GM12878 (cell line): Measurements from ENCODE around the gene SEC63. TPM values are rescaled to one million over a fixed set of nuclear protein-coding genes. Genes with fewer than 3 reads are reported as not detected.

Experiments used
- ATAC-seq: fragments of 200-7000 bp; cut with Tn5 transposase; 3 replicates; pipeline ENCODE4 v1.9.1; 2020; ENCODE audit warnings: mild to moderate bottlenecking, moderate library complexity
- BruUV-seq: library from RNA; stranded (reverse); fragments of 400-500 nt; replicated peaks from 2 replicates; lab custom pipeline; 2021; lab: Mats Ljungman, UMichigan
- CTCF ChIA-PET: fragments of 300-600 bp; sonication (Branson Sonifier 250); formaldehyde crosslinking; extraction: SDS; loops from one replicate; lab custom pipeline; 2021; ENCODE audit warnings: inconsistent platforms; lab: Yijun Ruan, JAX
- POLR2A ChIA-PET: fragments of 350-600 bp; formaldehyde crosslinking; extraction: SDS; loops from one replicate; lab custom pipeline; 2021; ENCODE audit warnings: inconsistent platforms; lab: Charles Lee
- RAD21 ChIA-PET: fragments of 300-600 bp; sonication (Branson Sonifier 250); formaldehyde crosslinking; loops from one replicate; lab custom pipeline; 2023; ENCODE audit warnings: antibody characterized with exemption; ENCODE audit not compliant: unreplicated experiment; lab: Charles Lee
- SMC1A ChIA-PET: fragments of 300-600 bp; sonication (Branson Sonifier 250); formaldehyde crosslinking; loops from one replicate; lab custom pipeline; 2023; ENCODE audit not compliant: unreplicated experiment, uncharacterized antibody; lab: Charles Lee
- DNase-seq: peaks from one replicate; pipeline ENCODE4 v3.0.0-alpha.2; 2011; ENCODE audit warnings: low read depth, low spot score
- FAIRE-seq: peaks from 3 replicates; lab custom pipeline; 2011; peaks lifted over from hg19 to GRCh38; lab: Jason Lieb, UNC
- H2AFZ ChIP-seq: 2 replicates; pipeline ENCODE4 v1.6.0; 2011; ENCODE audit warnings: low read depth, low read length, control low read depth; ENCODE audit not compliant: control insufficient read depth
- H3K27ac ChIP-seq: 2 replicates; pipeline ENCODE4 v1.5.1; 2011; ENCODE audit warnings: control low read depth; ENCODE audit not compliant: control insufficient read depth, insufficient read depth
- H3K27me3 ChIP-seq, 2 experiments: replicated peaks in 1 of 2; 2 replicates each; pipeline versions ENCODE4 v1.6.0 to v1.6.1; 2011; ENCODE audit warnings: low read length in 1 of 2; ENCODE audit not compliant: control insufficient read depth in 2 of 2, insufficient read depth in 2 of 2
- H3K36me3 ChIP-seq, 2 experiments: 2 replicates each; pipeline ENCODE4 v1.5.1; 2011; ENCODE audit warnings: low read length in 1 of 2; ENCODE audit not compliant: control insufficient read depth in 2 of 2, insufficient read depth in 2 of 2
- H3K4me1 ChIP-seq: 2 replicates; pipeline ENCODE4 v1.6.1; 2011; ENCODE audit warnings: mild to moderate bottlenecking, low read length, moderate library complexity, mixed read lengths; ENCODE audit not compliant: control insufficient read depth, insufficient read depth
- H3K4me2 ChIP-seq: 2 replicates; pipeline ENCODE4 v1.6.0; 2011; ENCODE audit warnings: control low read depth; ENCODE audit not compliant: control insufficient read depth, insufficient read depth
- H3K4me3 ChIP-seq: fragments of 200-600 bp; sonication (generic); 2 replicates; pipeline ENCODE4 v1.5.1; 2016
- H3K79me2 ChIP-seq: 2 replicates; pipeline ENCODE4 v1.6.0; 2011; ENCODE audit warnings: low read length; ENCODE audit not compliant: control insufficient read depth, insufficient read depth
- H3K9ac ChIP-seq: 2 replicates; pipeline ENCODE4 v1.8.0; 2011; ENCODE audit warnings: low read length, control low read depth, mixed read lengths; ENCODE audit not compliant: control insufficient read depth, insufficient read depth
- H3K9me3 ChIP-seq: replicated peaks from 3 replicates; pipeline ENCODE4 v1.5.1; 2011; ENCODE audit warnings: mild to moderate bottlenecking, low read length; ENCODE audit not compliant: control insufficient read depth, insufficient read depth
- H4K20me1 ChIP-seq: 2 replicates; pipeline ENCODE4 v1.6.0; 2011; ENCODE audit not compliant: control insufficient read depth, insufficient read depth
- ESRRA ChIP-seq: IDR thresholded peaks from 2 replicates; pipeline ENCODE4 v1.6.1; 2012; ENCODE audit warnings: mild to moderate bottlenecking, low read length, improper control_type of control experiment
- IKZF1 ChIP-seq: fragments of 450-650 bp; conservative IDR thresholded peaks from 2 replicates; pipeline ENCODE4 v1.6.1; 2017; ENCODE audit warnings: antibody characterized with exemption, mild to moderate bottlenecking
- KAT2A ChIP-seq: conservative IDR thresholded peaks from 2 replicates; pipeline ENCODE4 v1.6.1; 2011; ENCODE audit warnings: low read depth, low read length; ENCODE audit not compliant: control insufficient read depth
- NFXL1 ChIP-seq: fragments of 450-650 bp; IDR thresholded peaks from 2 replicates; pipeline ENCODE4 v1.6.1; 2017; ENCODE audit warnings: antibody characterized with exemption, mild to moderate bottlenecking, borderline replicate concordance
- NFYB ChIP-seq: IDR thresholded peaks from 2 replicates; pipeline ENCODE4 v1.6.1; 2011; ENCODE audit warnings: low read depth, mild to moderate bottlenecking, low read length, improper control_type of control experiment, moderate library complexity; ENCODE audit not compliant: insufficient read depth
- in situ Hi-C: fragments of 300-500 bp; cut with MboI; formaldehyde crosslinking; loops from 9 replicates; pipeline ENCODE4 v1.14.3; 2018; ENCODE audit warnings: mixed read lengths
- intact Hi-C: fragments of 100-400 bp; cut with micrococcal nuclease; formaldehyde crosslinking; loops from one replicate; pipeline ENCODE4 v1.14.2; 2022; ENCODE audit not compliant: unreplicated experiment
- polyA plus RNA-seq, 11 experiments: library from polyadenylated mRNA; depleted of rRNA in 4 of 11; unstranded in 6 of 11; stranded (reverse) in 5 of 11; fragments of >200 nt; fragmentation: Nextera tagmentation in 4 of 11; fragmentation: Illumina TruSeq in 1 of 11; extraction: Ambion mirVana in 4 of 11; extraction: Trizol in 1 of 11; gene quantifications; 1 replicate in 1 of 11; 2 replicates in 10 of 11; pipeline versions ENCODE4 v1.2.1 to v1.2.3, GENCODE V29; 2011 to 2016; ENCODE audit warnings: inconsistent platforms in 2 of 11, missing spikeins in 2 of 11, low read depth in 1 of 11
- total RNA-seq, 4 experiments: library from RNA; depleted of rRNA in 3 of 4; stranded (reverse); fragments of >200 nt in 3 of 4; fragmentation: Illumina TruSeq in 1 of 4; extraction: Trizol in 1 of 4; gene quantifications; 2 replicates each; pipeline versions ENCODE4 v1.2.1 to v1.2.3, GENCODE V29; 2013 to 2021
- TF ChIP-seq, protein P1 (sequence below): fragments of 450-650 bp; IDR thresholded peaks from 2 replicates; pipeline ENCODE4 v1.6.1; 2016; ENCODE audit warnings: mild to moderate bottlenecking, moderate library complexity, borderline replicate concordance
- TF ChIP-seq, protein P2 (sequence below): fragments of 450-650 bp; IDR thresholded peaks from 2 replicates; pipeline ENCODE4 v1.6.1; 2017; ENCODE audit warnings: mild to moderate bottlenecking
- TF ChIP-seq, protein P3 (sequence below): fragments of 150-350 bp; IDR thresholded peaks from 2 replicates; pipeline ENCODE4 v1.6.1; 2016; ENCODE audit warnings: low read depth, low read length

Gene SEC63
- total and polyA plus RNA-seq, 10 of the 15 experiments (the other 5 are each of a cell fraction or from before 2014, with no cell fraction given), result 10.1 to 87.0 (median 34.3) TPM

DNA sequence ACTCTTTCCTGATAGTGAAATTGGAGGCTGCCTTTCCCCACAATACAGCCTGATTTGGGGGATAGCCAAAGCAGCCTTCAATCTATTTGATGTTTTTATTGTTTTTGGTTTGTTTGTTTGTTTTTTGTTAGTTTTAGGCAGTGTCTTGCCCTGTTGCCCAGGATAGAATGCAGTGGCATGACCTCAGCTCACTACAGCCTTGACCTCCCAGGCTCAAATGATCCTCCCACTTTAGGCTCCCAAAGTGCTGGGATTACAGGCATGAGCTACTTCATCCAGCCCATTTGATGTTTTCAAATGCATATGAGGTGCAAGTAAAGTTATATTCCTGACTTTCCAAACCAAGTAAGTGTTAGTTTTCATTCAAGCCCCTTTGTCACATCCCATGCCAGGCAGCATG is 41.3 kb upstream of the SEC63 start:
- in situ Hi-C loops (no loop called here), intact Hi-C loops (no loop called here)
- ATAC-seq, result no peak
- CTCF ChIA-PET, result no interaction called here
- RAD21 ChIA-PET, result no interaction called here
- H2AFZ ChIP-seq, result no peak overlapping the region
- H3K4me2 ChIP-seq, result no peak overlapping the region
- H3K9me3 ChIP-seq, result no peaks in the 10 kb centered on the region
- TF ChIP-seq, protein P1, sequence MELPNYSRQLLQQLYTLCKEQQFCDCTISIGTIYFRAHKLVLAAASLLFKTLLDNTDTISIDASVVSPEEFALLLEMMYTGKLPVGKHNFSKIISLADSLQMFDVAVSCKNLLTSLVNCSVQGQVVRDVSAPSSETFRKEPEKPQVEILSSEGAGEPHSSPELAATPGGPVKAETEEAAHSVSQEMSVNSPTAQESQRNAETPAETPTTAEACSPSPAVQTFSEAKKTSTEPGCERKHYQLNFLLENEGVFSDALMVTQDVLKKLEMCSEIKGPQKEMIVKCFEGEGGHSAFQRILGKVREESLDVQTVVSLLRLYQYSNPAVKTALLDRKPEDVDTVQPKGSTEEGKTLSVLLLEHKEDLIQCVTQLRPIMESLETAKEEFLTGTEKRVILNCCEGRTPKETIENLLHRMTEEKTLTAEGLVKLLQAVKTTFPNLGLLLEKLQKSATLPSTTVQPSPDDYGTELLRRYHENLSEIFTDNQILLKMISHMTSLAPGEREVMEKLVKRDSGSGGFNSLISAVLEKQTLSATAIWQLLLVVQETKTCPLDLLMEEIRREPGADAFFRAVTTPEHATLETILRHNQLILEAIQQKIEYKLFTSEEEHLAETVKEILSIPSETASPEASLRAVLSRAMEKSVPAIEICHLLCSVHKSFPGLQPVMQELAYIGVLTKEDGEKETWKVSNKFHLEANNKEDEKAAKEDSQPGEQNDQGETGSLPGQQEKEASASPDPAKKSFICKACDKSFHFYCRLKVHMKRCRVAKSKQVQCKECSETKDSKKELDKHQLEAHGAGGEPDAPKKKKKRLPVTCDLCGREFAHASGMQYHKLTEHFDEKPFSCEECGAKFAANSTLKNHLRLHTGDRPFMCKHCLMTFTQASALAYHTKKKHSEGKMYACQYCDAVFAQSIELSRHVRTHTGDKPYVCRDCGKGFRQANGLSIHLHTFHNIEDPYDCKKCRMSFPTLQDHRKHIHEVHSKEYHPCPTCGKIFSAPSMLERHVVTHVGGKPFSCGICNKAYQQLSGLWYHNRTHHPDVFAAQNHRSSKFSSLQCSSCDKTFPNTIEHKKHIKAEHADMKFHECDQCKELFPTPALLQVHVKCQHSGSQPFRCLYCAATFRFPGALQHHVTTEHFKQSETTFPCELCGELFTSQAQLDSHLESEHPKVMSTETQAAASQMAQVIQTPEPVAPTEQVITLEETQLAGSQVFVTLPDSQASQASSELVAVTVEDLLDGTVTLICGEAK, result no peak
- TF ChIP-seq KAT2A, result no peak
- TF ChIP-seq NFXL1, result no peak
- TF ChIP-seq ESRRA, result no peak
- no peak for TF ChIP-seq IKZF1
- TF ChIP-seq, protein P2, sequence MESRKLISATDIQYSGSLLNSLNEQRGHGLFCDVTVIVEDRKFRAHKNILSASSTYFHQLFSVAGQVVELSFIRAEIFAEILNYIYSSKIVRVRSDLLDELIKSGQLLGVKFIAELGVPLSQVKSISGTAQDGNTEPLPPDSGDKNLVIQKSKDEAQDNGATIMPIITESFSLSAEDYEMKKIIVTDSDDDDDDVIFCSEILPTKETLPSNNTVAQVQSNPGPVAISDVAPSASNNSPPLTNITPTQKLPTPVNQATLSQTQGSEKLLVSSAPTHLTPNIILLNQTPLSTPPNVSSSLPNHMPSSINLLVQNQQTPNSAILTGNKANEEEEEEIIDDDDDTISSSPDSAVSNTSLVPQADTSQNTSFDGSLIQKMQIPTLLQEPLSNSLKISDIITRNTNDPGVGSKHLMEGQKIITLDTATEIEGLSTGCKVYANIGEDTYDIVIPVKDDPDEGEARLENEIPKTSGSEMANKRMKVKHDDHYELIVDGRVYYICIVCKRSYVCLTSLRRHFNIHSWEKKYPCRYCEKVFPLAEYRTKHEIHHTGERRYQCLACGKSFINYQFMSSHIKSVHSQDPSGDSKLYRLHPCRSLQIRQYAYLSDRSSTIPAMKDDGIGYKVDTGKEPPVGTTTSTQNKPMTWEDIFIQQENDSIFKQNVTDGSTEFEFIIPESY, result no peak
- TF ChIP-seq NFYB, result no peak
- TF ChIP-seq, protein P3, sequence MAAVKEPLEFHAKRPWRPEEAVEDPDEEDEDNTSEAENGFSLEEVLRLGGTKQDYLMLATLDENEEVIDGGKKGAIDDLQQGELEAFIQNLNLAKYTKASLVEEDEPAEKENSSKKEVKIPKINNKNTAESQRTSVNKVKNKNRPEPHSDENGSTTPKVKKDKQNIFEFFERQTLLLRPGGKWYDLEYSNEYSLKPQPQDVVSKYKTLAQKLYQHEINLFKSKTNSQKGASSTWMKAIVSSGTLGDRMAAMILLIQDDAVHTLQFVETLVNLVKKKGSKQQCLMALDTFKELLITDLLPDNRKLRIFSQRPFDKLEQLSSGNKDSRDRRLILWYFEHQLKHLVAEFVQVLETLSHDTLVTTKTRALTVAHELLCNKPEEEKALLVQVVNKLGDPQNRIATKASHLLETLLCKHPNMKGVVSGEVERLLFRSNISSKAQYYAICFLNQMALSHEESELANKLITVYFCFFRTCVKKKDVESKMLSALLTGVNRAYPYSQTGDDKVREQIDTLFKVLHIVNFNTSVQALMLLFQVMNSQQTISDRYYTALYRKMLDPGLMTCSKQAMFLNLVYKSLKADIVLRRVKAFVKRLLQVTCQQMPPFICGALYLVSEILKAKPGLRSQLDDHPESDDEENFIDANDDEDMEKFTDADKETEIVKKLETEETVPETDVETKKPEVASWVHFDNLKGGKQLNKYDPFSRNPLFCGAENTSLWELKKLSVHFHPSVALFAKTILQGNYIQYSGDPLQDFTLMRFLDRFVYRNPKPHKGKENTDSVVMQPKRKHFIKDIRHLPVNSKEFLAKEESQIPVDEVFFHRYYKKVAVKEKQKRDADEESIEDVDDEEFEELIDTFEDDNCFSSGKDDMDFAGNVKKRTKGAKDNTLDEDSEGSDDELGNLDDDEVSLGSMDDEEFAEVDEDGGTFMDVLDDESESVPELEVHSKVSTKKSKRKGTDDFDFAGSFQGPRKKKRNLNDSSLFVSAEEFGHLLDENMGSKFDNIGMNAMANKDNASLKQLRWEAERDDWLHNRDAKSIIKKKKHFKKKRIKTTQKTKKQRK, result no peak
- no peaks in the 10 kb centered on the region for H3K79me2 ChIP-seq
- H3K36me3 ChIP-seq, result no peaks in the 10 kb centered on the region
- FAIRE-seq, result no peak
- H3K27me3 ChIP-seq, result no peaks in the 10 kb centered on the region; a peak in 1 of 4 replicates
- no peak overlapping the region for H3K4me3 ChIP-seq
- H3K9ac ChIP-seq, result no peak overlapping the region
- POLR2A ChIA-PET, result no interaction called here
- SMC1A ChIA-PET, result no interaction called here
- no TSS peak for BruUV-seq
- H3K4me1 ChIP-seq, result no peaks in the 10 kb centered on the region
- H4K20me1 ChIP-seq, result no peaks in the 10 kb centered on the region
- H3K27ac ChIP-seq, result no peak overlapping the region
- no peak for DNase-seq
